GM19239 (cell line): Measurements from ENCODE around the gene PCDHB14.

Experiments used
- DNase-seq: peaks from one replicate; pipeline ENCODE4 v3.0.0; 2011; ENCODE audit warnings: low spot score; ENCODE audit not compliant: insufficient read length
- FAIRE-seq: peaks from 2 replicates; lab custom pipeline; 2011; peaks lifted over from hg19 to GRCh38; lab: Jason Lieb, UNC

Gene PCDHB14

DNA sequence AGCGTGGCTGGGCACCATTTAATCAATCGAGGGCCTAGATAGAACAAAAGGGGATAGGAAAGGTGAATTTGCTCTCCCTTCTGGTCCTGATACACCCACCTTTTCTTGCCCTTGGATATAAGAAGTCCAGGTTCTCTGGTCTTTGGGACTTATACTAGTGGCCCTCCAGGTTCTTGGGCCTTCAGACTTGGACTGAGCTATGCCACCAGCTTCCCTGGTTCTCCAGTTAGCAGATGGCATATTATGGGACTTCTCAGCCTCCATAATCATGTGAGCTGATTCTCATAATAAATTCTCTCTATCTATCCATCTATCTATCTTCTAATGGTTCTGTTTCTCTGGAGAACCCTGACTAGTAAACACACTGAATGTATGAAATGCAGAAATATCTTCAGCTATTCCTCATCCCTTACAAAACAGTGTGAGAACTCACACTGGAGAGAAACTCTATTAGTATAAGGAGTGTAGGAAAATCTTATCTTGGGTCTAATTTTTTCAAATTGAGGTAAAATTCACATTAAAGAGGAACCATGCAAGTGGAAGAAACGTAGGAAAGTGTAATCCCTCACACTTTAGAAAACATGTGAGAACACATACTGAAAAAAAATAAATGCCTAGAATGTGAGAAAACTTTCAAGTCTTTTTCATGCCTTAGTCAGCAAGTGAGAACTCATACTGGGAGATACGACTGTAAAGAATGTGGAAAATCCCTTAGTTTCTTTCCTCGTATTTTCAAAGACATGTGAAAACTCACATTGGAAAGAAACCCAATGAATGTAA, 37.5 kb downstream of the PCDHB14 start:
- FAIRE-seq (no peak), DNase-seq (no peak)

DNA sequence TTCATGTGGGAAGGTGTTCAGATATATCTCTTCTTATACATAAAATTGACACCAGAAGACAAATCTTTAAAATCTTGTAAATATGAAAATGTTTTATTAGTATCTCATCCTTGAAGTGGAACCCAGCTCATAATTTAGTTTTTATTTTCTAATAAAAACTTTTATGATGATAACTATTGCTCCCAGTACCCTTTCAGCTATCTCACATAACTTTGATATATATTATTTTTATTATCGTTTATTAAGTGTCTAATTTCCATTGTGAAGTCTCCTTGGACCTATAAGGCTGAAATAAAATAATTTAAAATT, 38.0 kb downstream of the PCDHB14 start:
- DNase-seq (no peak), FAIRE-seq (no peak)

DNA sequence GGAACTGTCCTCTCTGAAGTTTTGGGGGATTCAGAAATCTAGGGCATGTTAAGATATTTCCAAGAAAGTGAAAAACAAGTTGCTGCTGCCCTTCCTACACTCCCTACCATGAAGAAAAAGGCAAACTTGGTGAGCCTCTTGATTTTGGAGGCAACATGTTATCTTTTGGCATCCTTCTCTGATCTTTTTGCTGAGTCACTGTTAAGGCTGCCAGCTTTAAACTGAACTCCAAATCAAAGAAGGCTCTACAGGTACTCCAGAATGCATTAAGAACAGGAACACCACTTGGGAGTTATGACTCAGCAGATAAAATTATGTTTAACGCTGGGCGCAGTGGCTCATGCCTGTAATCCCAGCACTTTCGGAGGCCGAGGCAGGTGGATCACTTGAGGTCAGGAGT, 46.1 kb downstream of the PCDHB14 start:
- DNase-seq = no peak
- FAIRE-seq = no peak

DNA sequence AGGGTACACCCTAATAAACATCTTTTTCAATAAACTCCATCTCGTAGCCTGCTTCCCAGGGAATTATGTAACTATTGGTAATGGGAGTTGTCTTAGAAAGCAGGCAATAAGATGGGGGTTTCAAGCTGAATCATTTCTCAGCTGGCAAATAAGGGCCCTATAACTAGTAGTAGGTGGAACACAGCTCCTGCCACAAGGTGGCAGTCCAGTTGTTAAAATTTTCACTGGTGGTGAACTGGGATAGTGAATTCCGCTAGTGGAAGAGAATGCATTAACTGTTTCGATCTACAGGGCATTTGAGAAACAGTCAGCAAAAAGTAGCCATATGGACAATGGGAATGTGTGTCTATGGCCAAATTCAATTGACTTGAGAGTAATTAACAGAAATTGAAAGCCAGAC, 49.8 kb downstream of the PCDHB14 start:
- no peak for DNase-seq
- no peak for FAIRE-seq
